GM19372 (cell line): ENCODE results near the gene AP1G1.

Experiments used
- ATAC-seq: cut with Tn5 transposase; IDR thresholded peaks from one replicate; pipeline ENCODE4 v1.9.1; 2021; ENCODE audit warnings: mild to moderate bottlenecking, low read depth, moderate library complexity; ENCODE audit not compliant: unreplicated experiment

AP1G1 gene

GRCh38 chr16:71762186-71762585, 46.4 kb downstream of the AP1G1 start:
- ATAC-seq = no peak

GRCh38 chr16:71761097-71761496, 47.5 kb downstream of the AP1G1 start:
- ATAC-seq = no peak

GRCh38 chr16:71758293-71758760, 50.3 kb downstream of the AP1G1 start:
- no peak for ATAC-seq

GRCh38 chr16:71754652-71755051, 54.0 kb downstream of the AP1G1 start:
- ATAC-seq = no peak

- ATAC-seq = no peak
These were observed 54.5 kb downstream of the AP1G1 start for GRCh38 chr16:71754108-71754507.

GRCh38 chr16:71748226-71748625, 60.4 kb downstream of the AP1G1 start:
- ATAC-seq = no peak

- no peak for ATAC-seq
These were observed 62.1 kb downstream of the AP1G1 start for GRCh38 chr16:71746442-71747046.

- ATAC-seq = no peak
These were observed 69.8 kb downstream of the AP1G1 start for GRCh38 chr16:71738855-71739254.

- no peak for ATAC-seq
These were observed 71.1 kb downstream of the AP1G1 start for GRCh38 chr16:71737501-71737900.

GRCh38 chr16:71734511-71734910, 74.1 kb downstream of the AP1G1 start:
- ATAC-seq = no peak

- no peak for ATAC-seq
These were observed 76.0 kb downstream of the AP1G1 start for GRCh38 chr16:71732587-71732986.

GRCh38 chr16:71727551-71728324, 80.9 kb downstream of the AP1G1 start:
- no peak for ATAC-seq

GRCh38 chr16:71726476-71727315, 81.9 kb downstream of the AP1G1 start:
- no peak for ATAC-seq

- no peak for ATAC-seq
These were observed 84.3 kb downstream of the AP1G1 start, which contains the start of gene PHLPP2 for GRCh38 chr16:71724320-71724751. Gene PHLPP2 (minus strand): TSS chr16:71724701. CDS start chr16:71714795, 9,906 bp downstream.

- ATAC-seq = peak; percentile 78
These were observed 84.9 kb downstream of the AP1G1 start for GRCh38 chr16:71723537-71724319.

- ATAC-seq = peak; percentile 33
These were observed 85.7 kb downstream of the AP1G1 start for GRCh38 chr16:71722801-71723536.

GRCh38 chr16:71721066-71721740, 87.4 kb downstream of the AP1G1 start:
- no peak for ATAC-seq

- ATAC-seq = no peak
These were observed 96.1 kb downstream of the AP1G1 start for GRCh38 chr16:71712501-71712900.

- ATAC-seq = no peak
These were observed 96.8 kb downstream of the AP1G1 start for GRCh38 chr16:71711789-71712188.
